OCI-LY7 (cell line): ENCODE measurements around the gene ZNF469. TPM values are rescaled to one million over a fixed set of nuclear protein-coding genes. Genes with fewer than 3 reads are reported as not detected.

Experiments used
- BruUV-seq: library from RNA; stranded (reverse); fragments of 400-500 nt; replicated peaks from 2 replicates; lab custom pipeline; 2021; lab: Mats Ljungman, UMichigan
- CTCF ChIA-PET: fragments of 300-600 bp; sonication (Branson Sonifier 250); formaldehyde crosslinking; loops from one replicate; lab custom pipeline; 2022; ENCODE audit warnings: antibody characterized with exemption; ENCODE audit not compliant: unreplicated experiment; lab: Charles Lee
- POLR2A ChIA-PET: fragments of 300-600 bp; sonication (Branson Sonifier 250); formaldehyde crosslinking; loops from one replicate; lab custom pipeline; 2022; ENCODE audit warnings: antibody characterized with exemption; lab: Charles Lee
- DNase-seq: peaks from one replicate; pipeline ENCODE4 v3.0.0-alpha.2; 2015; ENCODE audit warnings: low spot score
- H2AFZ ChIP-seq: fragments of 200-600 bp; sonication (generic), shearing (Covaris generic); 2 replicates; pipeline ENCODE4 v1.6.1; 2014; ENCODE audit warnings: mild to moderate bottlenecking, antibody characterized with exemption, low read length, moderate library complexity
- H3K27ac ChIP-seq: fragments of 200-600 bp; sonication (generic); 2 replicates; pipeline ENCODE4 v1.5.1; 2014; ENCODE audit warnings: mixed run types, low read depth, mild to moderate bottlenecking, moderate library complexity, low read length, inconsistent platforms; ENCODE audit not compliant: poor library complexity, severe bottlenecking
- H3K36me3 ChIP-seq: fragments of 200-600 bp; sonication (generic); 2 replicates; pipeline ENCODE4 v1.6.1; 2014; ENCODE audit warnings: mild to moderate bottlenecking, antibody characterized with exemption, low read length, moderate library complexity, mixed read lengths; ENCODE audit not compliant: insufficient read depth
- H3K4me1 ChIP-seq: fragments of 200-600 bp; sonication (generic); 2 replicates; pipeline ENCODE4 v1.5.1; 2014; ENCODE audit warnings: mild to moderate bottlenecking, low read length; ENCODE audit not compliant: insufficient read depth, poor library complexity, severe bottlenecking
- H3K4me2 ChIP-seq: fragments of 200-600 bp; sonication (generic); 2 replicates; pipeline ENCODE4 v1.6.1; 2014; ENCODE audit warnings: mild to moderate bottlenecking, low read length
- H3K4me3 ChIP-seq: fragments of 200-600 bp; sonication (generic); 2 replicates; pipeline ENCODE4 v1.5.1; 2014; ENCODE audit warnings: mild to moderate bottlenecking, low read depth, low read length; ENCODE audit not compliant: poor library complexity, severe bottlenecking
- H3K79me2 ChIP-seq: fragments of 200-600 bp; sonication (generic); 2 replicates; pipeline ENCODE4 v1.6.1; 2016; ENCODE audit warnings: low read depth, mild to moderate bottlenecking, low read length, moderate library complexity, mixed read lengths; ENCODE audit not compliant: insufficient read depth
- H3K9me2 ChIP-seq: fragments of 200-600 bp; sonication (generic); 2 replicates; pipeline ENCODE4 v1.6.1; 2016; ENCODE audit warnings: mild to moderate bottlenecking, low read length, mixed read lengths; ENCODE audit not compliant: insufficient read depth
- H3K9me3 ChIP-seq: fragments of 200-600 bp; sonication (generic); 2 replicates; pipeline ENCODE4 v1.6.1; 2014; ENCODE audit warnings: mild to moderate bottlenecking, mixed run types, low read length, mixed read lengths
- H4K20me1 ChIP-seq: fragments of 200-600 bp; sonication (generic); 2 replicates; pipeline ENCODE4 v1.6.1; 2014; ENCODE audit warnings: mild to moderate bottlenecking, antibody characterized with exemption, low read length, moderate library complexity, mixed read lengths; ENCODE audit not compliant: insufficient read depth
- EZH2phosphoT487 ChIP-seq: fragments of 200-600 bp; sonication (generic); IDR thresholded peaks from 2 replicates; pipeline ENCODE4 v1.6.1; 2018; ENCODE audit warnings: low read depth, borderline replicate concordance, mild to moderate bottlenecking, mixed run types, antibody characterized with exemption, low read length, moderate library complexity, mixed read lengths
- intact Hi-C: fragments of 100-400 bp; cut with micrococcal nuclease; formaldehyde crosslinking; loops from one replicate; pipeline ENCODE4 v1.10.0; 2022; ENCODE audit not compliant: unreplicated experiment
- total RNA-seq, 2 experiments: library from RNA; depleted of rRNA in 1 of 2; stranded (reverse); fragments of >200 nt in 1 of 2; shearing (Covaris generic) in 1 of 2; gene quantifications; 2 replicates each; pipeline ENCODE4 v1.2.3, GENCODE V29; 2014 to 2022
- TF ChIP-seq, protein P1 (sequence below): fragments of 200-600 bp; sonication (generic); conservative IDR thresholded peaks from 2 replicates; pipeline ENCODE4 v1.5.1; 2014; ENCODE audit warnings: mild to moderate bottlenecking, antibody characterized with exemption, low read length, moderate library complexity, mixed read lengths

ZNF469 gene
- total RNA-seq, 2 experiments from 2014 or later = under 0.01 TPM; not detected in 1

DNA sequence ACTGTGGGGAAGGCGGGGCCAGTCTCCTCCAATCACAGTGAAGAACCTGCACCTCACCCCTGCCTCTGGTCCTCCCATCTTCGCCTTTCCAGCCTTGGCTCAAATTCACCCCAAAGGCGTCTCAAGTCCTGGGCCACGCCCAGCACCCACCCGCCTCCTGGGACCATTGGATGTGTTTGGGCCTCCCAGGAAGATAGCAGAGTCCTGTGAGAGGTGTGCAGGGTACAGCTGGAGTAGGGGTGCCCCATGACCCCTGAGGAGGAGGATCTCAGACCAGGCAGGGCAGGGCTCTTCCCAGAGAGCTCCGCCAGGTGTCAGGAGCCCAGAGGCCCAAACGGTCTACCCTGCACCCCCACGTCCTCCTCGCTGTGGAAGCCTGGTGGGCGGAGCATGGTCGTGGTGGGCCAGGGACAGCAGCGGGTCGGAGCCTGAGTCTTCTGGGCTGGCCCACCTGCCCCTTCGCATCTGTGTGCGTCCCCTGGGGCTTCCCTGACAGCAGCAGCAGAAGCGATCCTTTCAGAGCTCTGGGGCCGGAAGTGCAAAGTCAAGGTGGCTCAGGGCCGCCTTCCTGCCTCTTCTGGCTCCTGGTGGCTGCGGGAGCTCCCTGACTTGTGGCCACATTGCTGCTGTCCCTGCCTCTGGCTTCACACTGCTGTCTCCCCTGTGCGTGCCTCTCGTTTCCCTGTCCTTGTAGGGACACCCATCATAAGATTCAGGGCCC is 34.9 kb upstream of the ZNF469 start:
- no peaks in the 10 kb centered on the region for H3K79me2 ChIP-seq
- ChIA-PET POLR2A (no interaction called here), CTCF (no interaction called here)
- H3K27ac ChIP-seq = no peak overlapping the region
- H4K20me1 ChIP-seq = no peaks in the 10 kb centered on the region
- peaks cover 13% of the 10 kb centered on the region for H3K4me1 ChIP-seq
- no TSS peak for BruUV-seq
- intact Hi-C loops = no loop called here
- no peak overlapping the region for H2AFZ ChIP-seq
- peak; percentile 81 for DNase-seq
- H3K9me3 ChIP-seq = no peaks in the 10 kb centered on the region
- no peak for TF ChIP-seq EZH2phosphoT487
- TF ChIP-seq, protein P1, sequence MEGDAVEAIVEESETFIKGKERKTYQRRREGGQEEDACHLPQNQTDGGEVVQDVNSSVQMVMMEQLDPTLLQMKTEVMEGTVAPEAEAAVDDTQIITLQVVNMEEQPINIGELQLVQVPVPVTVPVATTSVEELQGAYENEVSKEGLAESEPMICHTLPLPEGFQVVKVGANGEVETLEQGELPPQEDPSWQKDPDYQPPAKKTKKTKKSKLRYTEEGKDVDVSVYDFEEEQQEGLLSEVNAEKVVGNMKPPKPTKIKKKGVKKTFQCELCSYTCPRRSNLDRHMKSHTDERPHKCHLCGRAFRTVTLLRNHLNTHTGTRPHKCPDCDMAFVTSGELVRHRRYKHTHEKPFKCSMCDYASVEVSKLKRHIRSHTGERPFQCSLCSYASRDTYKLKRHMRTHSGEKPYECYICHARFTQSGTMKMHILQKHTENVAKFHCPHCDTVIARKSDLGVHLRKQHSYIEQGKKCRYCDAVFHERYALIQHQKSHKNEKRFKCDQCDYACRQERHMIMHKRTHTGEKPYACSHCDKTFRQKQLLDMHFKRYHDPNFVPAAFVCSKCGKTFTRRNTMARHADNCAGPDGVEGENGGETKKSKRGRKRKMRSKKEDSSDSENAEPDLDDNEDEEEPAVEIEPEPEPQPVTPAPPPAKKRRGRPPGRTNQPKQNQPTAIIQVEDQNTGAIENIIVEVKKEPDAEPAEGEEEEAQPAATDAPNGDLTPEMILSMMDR = no peak
- no peak overlapping the region for H3K4me3 ChIP-seq
- H3K36me3 ChIP-seq = no peaks in the 10 kb centered on the region
- H3K4me2 ChIP-seq = peak overlapping the region; percentile 27; the same call in 1 of the 2 replicates
- H3K9me2 ChIP-seq = no peaks in the 10 kb centered on the region

DNA sequence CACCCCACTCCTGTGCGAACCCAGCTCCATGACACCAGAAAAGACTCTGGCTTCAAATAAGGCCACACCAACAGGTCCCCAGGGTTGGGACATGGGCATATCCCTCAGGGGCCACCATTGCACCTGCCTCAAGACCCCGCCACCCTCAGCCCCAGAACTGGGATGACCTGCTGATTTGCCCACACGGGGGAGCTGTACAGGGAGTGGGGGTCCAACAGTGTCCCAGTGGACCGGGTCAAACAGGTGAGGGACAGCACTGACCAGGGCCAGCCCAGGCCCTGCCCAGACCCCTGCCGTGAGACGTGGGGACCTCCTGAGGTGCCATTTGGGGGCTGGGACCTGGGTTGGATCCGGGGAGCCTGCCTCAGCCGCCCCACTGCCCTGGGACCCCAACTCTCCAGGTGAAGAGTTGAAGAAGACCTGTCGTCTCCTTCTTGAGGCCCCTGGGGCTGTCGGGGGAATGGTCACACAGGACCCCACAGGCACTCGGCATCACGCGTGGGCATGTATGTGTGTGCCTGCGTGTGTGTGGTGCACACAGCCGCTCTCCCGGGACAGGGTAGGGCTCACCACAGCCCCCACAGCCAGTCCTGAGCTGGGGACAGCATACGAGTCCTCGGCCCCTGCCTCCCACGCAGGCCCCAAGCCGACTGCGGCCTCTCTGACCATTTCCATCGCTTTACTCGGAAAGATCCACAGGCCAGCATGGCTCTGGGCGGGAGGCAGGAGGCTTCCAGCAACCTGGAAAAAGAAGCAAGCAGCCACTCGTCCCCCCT is 34.2 kb upstream of the ZNF469 start:
- Histone ChIP-seq H3K9me2 (no peaks in the 10 kb centered on the region), H3K4me1 (peaks cover 13% of the 10 kb centered on the region), H3K4me3 (no peak overlapping the region), H3K4me2 (peak overlapping the region; percentile 22; the same call in 1 of the 2 replicates), H4K20me1 (no peaks in the 10 kb centered on the region), H3K36me3 (no peaks in the 10 kb centered on the region), H3K9me3 (no peaks in the 10 kb centered on the region), H3K27ac (no peak overlapping the region), H2AFZ (no peak overlapping the region), H3K79me2 (no peaks in the 10 kb centered on the region)
- BruUV-seq = no TSS peak
- ChIA-PET CTCF (no interaction called here), POLR2A (no interaction called here)
- intact Hi-C loops = no loop called here
- TF ChIP-seq, protein P1 = peak; percentile 58
- TF ChIP-seq EZH2phosphoT487 = no peak
- no peak for DNase-seq
